HepG2 (cell line): ENCODE data around the gene PLVAP. TPM values are rescaled to one million over a fixed set of nuclear protein-coding genes. Genes with fewer than 3 reads are reported as not detected.

ENCODE experiments used
- CREB1 ChIP-seq, 2 experiments: fragments of 450-650 bp in 1 of 2; IDR thresholded peaks; 2 replicates each; pipeline ENCODE4 v1.6.1; 2016 to 2017; ENCODE audit warnings: control low read depth in 1 of 2, mild to moderate bottlenecking in 1 of 2, missing compliant biosample characterization in 1 of 2, missing genetic modification characterization in 1 of 2
- GTF2F1 ChIP-seq: fragments of 150-350 bp; IDR thresholded peaks from 2 replicates; pipeline ENCODE4 v1.6.1; 2014; ENCODE audit warnings: low read length
- HES4 ChIP-seq: sonication (generic); formaldehyde crosslinking; IDR thresholded peaks from 2 replicates; pipeline ENCODE4 v1.9.0; 2021; ENCODE audit warnings: mild to moderate bottlenecking, missing genetic modification reagents, borderline replicate concordance
- SMC3 ChIP-seq: IDR thresholded peaks from 2 replicates; pipeline ENCODE4 v1.6.1; 2011; ENCODE audit warnings: low read length, improper control_type of control experiment
- ZBTB42 ChIP-seq: sonication (generic); formaldehyde crosslinking; IDR thresholded peaks from 2 replicates; pipeline ENCODE4 v1.5.0; 2020; ENCODE audit warnings: mild to moderate bottlenecking, missing genetic modification reagents
- ZNF274 ChIP-seq: sonication (generic); formaldehyde crosslinking; IDR thresholded peaks from 2 replicates; pipeline ENCODE4 v1.5.1; 2020; ENCODE audit warnings: mild to moderate bottlenecking, missing genetic modification reagents
- ZNF607 ChIP-seq: sonication (generic); formaldehyde crosslinking; IDR thresholded peaks from 2 replicates; pipeline ENCODE4 v1.5.1; 2020; ENCODE audit warnings: missing genetic modification reagents, mild to moderate bottlenecking, borderline replicate concordance
- ZNF850 ChIP-seq: sonication (generic); formaldehyde crosslinking; conservative IDR thresholded peaks from 2 replicates; pipeline ENCODE4 v1.9.0; 2021; ENCODE audit warnings: mild to moderate bottlenecking, missing genetic modification reagents
- polyA plus RNA-seq, 8 experiments: library from polyadenylated mRNA; depleted of rRNA in 3 of 8; stranded (reverse) in 7 of 8; unstranded in 1 of 8; fragments of >200 nt; fragmentation: Illumina TruSeq in 4 of 8; extraction: Trizol in 4 of 8; gene quantifications; 2 replicates each; pipeline versions ENCODE4 v1.2.1 to v1.2.3, GENCODE V29; 2011 to 2016; ENCODE audit warnings: low read depth in 4 of 8, missing spikeins in 1 of 8, mixed read lengths in 1 of 8; ENCODE audit not compliant: insufficient read depth in 1 of 8
- total RNA-seq, 5 experiments: library from RNA; depleted of rRNA; stranded (reverse); fragments of >200 nt; fragmentation: Illumina TruSeq; extraction: Trizol; gene quantifications; 2 replicates each; pipeline ENCODE4 v1.2.3, GENCODE V29; 2016; ENCODE audit warnings: low read depth in 1 of 5
- TF ChIP-seq, protein P1 (sequence below): sonication (generic); formaldehyde crosslinking; IDR thresholded peaks from 2 replicates; pipeline ENCODE4 v1.8.1; 2023; ENCODE audit warnings: missing genetic modification reagents, inconsistent platforms, borderline replicate concordance
- TF ChIP-seq, protein P2 (sequence below): sonication (generic); formaldehyde crosslinking; IDR thresholded peaks from 2 replicates; pipeline ENCODE4 v1.4.0; 2020; ENCODE audit warnings: mild to moderate bottlenecking, missing genetic modification reagents
- TF ChIP-seq, protein P3 (sequence below): IDR thresholded peaks from 2 replicates; pipeline ENCODE4 v1.6.1; 2016; ENCODE audit warnings: low read depth, borderline replicate concordance
- TF ChIP-seq, protein P4 (sequence below): sonication (generic); formaldehyde crosslinking; IDR thresholded peaks from 2 replicates; pipeline ENCODE4 v1.4.0; 2020; ENCODE audit warnings: missing genetic modification reagents
- TF ChIP-seq, protein P5 (sequence below): sonication (generic); formaldehyde crosslinking; IDR thresholded peaks from 2 replicates; pipeline ENCODE4 v1.4.0; 2020; ENCODE audit warnings: mild to moderate bottlenecking, low read depth, missing genetic modification reagents
- TF ChIP-seq, protein P6 (sequence below): sonication (generic); formaldehyde crosslinking; IDR thresholded peaks from 2 replicates; pipeline ENCODE4 v1.4.0; 2020; ENCODE audit warnings: mild to moderate bottlenecking, missing genetic modification reagents, borderline replicate concordance

PLVAP gene
- total and polyA plus RNA-seq, 2 of the 13 experiments (the other 11 are each of a cell fraction or from before 2014, with no cell fraction given) = 0.26 TPM; not detected in 1

DNA sequence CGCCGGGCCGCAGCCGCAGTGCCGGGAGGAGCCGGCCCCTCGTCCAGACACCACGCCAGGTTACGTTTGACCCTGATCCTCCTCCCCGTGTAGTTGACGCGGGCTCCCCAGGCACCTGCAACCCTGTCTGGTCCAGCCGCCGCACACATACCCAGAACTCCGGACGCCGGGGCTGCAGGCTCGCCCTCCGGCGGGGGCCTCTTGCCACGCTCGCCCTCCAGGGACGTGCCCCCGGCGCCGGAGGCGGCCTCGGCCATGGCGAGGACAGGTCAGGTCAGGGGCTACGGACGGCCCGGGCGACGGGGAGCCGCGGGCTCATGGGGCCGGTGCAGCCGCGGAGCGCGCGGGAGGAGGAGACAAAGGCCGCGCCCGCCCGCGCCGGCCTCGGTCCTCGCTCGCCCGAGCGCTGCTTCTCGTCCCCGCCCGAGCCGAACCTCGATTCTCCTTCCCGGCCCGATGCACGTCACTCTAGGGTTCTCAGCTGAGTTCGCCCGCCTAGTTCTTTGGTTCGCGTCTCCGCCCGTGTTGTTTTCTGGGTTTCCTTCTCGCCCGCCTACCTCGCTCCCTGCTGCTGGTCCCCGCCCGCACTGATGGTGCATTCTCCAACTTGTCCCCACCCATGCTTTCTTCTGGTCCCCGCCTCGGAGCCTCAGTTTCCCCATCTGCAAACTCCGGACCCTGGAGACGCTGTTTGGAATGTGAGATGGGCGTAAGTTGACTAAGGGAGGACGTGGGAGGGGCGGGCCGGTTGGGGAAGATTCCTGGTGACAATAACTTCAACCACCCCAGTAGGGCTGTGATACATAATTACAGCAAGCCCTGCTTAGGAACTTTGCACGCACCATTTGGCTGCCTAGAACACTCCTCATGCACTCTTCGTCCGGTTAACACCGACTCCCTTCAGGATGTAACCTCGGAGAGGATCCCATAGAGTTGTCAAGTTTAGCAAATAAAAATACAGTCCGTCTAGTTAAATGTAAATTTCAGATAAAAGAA lies 42.4 kb downstream of the PLVAP start, which contains the start of gene ANO8 (continued):
- peak; percentile 50; the same call in 1 of the 2 replicates for TF ChIP-seq ZNF274 (CRISPR knock-in tag)
- TF ChIP-seq, protein P1, sequence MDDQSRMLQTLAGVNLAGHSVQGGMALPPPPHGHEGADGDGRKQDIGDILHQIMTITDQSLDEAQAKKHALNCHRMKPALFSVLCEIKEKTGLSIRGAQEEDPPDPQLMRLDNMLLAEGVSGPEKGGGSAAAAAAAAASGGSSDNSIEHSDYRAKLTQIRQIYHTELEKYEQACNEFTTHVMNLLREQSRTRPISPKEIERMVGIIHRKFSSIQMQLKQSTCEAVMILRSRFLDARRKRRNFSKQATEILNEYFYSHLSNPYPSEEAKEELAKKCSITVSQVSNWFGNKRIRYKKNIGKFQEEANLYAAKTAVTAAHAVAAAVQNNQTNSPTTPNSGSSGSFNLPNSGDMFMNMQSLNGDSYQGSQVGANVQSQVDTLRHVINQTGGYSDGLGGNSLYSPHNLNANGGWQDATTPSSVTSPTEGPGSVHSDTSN (CRISPR knock-in tag) = peak; percentile 28; the same call in 1 of the 2 replicates
- TF ChIP-seq HES4 (CRISPR knock-in tag) = peak; percentile 76; the same call in 1 of the 2 replicates
- TF ChIP-seq ZBTB42 = no peak
- TF ChIP-seq, protein P2, sequence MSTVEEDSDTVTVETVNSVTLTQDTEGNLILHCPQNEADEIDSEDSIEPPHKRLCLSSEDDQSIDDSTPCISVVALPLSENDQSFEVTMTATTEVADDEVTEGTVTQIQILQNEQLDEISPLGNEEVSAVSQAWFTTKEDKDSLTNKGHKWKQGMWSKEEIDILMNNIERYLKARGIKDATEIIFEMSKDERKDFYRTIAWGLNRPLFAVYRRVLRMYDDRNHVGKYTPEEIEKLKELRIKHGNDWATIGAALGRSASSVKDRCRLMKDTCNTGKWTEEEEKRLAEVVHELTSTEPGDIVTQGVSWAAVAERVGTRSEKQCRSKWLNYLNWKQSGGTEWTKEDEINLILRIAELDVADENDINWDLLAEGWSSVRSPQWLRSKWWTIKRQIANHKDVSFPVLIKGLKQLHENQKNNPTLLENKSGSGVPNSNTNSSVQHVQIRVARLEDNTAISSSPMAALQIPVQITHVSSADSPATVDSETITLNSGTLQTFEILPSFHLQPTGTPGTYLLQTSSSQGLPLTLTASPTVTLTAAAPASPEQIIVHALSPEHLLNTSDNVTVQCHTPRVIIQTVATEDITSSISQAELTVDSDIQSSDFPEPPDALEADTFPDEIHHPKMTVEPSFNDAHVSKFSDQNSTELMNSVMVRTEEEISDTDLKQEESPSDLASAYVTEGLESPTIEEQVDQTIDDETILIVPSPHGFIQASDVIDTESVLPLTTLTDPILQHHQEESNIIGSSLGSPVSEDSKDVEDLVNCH = no peak
- no peak for TF ChIP-seq ZNF850 (CRISPR knock-in tag)
- TF ChIP-seq GTF2F1 = no peak
- TF ChIP-seq SMC3 = no peak
- TF ChIP-seq ZNF607 (CRISPR knock-in tag) = no peak
- TF ChIP-seq, protein P3, sequence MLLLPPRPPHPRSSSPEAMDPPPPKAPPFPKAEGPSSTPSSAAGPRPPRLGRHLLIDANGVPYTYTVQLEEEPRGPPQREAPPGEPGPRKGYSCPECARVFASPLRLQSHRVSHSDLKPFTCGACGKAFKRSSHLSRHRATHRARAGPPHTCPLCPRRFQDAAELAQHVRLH (CRISPR knock-in tag) = peak; percentile 42; the same call in 1 of the 2 replicates
- TF ChIP-seq, protein P4, sequence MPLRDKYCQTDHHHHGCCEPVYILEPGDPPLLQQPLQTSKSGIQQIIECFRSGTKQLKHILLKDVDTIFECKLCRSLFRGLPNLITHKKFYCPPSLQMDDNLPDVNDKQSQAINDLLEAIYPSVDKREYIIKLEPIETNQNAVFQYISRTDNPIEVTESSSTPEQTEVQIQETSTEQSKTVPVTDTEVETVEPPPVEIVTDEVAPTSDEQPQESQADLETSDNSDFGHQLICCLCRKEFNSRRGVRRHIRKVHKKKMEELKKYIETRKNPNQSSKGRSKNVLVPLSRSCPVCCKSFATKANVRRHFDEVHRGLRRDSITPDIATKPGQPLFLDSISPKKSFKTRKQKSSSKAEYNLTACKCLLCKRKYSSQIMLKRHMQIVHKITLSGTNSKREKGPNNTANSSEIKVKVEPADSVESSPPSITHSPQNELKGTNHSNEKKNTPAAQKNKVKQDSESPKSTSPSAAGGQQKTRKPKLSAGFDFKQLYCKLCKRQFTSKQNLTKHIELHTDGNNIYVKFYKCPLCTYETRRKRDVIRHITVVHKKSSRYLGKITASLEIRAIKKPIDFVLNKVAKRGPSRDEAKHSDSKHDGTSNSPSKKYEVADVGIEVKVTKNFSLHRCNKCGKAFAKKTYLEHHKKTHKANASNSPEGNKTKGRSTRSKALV (CRISPR knock-in tag) = peak; percentile 33; the same call in 1 of the 2 replicates
- TF ChIP-seq, protein P5, sequence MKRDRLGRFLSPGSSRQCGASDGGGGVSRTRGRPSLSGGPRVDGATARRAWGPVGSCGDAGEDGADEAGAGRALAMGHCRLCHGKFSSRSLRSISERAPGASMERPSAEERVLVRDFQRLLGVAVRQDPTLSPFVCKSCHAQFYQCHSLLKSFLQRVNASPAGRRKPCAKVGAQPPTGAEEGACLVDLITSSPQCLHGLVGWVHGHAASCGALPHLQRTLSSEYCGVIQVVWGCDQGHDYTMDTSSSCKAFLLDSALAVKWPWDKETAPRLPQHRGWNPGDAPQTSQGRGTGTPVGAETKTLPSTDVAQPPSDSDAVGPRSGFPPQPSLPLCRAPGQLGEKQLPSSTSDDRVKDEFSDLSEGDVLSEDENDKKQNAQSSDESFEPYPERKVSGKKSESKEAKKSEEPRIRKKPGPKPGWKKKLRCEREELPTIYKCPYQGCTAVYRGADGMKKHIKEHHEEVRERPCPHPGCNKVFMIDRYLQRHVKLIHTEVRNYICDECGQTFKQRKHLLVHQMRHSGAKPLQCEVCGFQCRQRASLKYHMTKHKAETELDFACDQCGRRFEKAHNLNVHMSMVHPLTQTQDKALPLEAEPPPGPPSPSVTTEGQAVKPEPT (CRISPR knock-in tag) = no peak
- TF ChIP-seq, protein P6, sequence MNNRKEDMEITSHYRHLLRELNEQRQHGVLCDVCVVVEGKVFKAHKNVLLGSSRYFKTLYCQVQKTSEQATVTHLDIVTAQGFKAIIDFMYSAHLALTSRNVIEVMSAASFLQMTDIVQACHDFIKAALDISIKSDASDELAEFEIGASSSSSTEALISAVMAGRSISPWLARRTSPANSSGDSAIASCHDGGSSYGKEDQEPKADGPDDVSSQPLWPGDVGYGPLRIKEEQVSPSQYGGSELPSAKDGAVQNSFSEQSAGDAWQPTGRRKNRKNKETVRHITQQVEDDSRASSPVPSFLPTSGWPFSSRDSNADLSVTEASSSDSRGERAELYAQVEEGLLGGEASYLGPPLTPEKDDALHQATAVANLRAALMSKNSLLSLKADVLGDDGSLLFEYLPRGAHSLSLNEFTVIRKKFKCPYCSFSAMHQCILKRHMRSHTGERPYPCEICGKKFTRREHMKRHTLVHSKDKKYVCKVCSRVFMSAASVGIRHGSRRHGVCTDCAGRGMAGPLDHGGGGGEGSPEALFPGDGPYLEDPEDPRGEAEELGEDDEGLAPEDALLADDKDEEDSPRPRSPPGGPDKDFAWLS (CRISPR knock-in tag) = no peak
- peak; percentile 79 for TF ChIP-seq CREB1 (IDR thresholded peaks at IDR 0.05)
- no peak for TF ChIP-seq CREB1 (CRISPR knock-in tag; IDR thresholded peaks at IDR 0.05)
